ENCODE data around the gene OPA1. TPM values are rescaled to one million over a fixed set of nuclear protein-coding genes. Genes with fewer than 3 reads are reported as not detected.
A peak's percentile ranks its signal among the peaks of the same experiment; 100 is the strongest.

Gene OPA1, protein sequence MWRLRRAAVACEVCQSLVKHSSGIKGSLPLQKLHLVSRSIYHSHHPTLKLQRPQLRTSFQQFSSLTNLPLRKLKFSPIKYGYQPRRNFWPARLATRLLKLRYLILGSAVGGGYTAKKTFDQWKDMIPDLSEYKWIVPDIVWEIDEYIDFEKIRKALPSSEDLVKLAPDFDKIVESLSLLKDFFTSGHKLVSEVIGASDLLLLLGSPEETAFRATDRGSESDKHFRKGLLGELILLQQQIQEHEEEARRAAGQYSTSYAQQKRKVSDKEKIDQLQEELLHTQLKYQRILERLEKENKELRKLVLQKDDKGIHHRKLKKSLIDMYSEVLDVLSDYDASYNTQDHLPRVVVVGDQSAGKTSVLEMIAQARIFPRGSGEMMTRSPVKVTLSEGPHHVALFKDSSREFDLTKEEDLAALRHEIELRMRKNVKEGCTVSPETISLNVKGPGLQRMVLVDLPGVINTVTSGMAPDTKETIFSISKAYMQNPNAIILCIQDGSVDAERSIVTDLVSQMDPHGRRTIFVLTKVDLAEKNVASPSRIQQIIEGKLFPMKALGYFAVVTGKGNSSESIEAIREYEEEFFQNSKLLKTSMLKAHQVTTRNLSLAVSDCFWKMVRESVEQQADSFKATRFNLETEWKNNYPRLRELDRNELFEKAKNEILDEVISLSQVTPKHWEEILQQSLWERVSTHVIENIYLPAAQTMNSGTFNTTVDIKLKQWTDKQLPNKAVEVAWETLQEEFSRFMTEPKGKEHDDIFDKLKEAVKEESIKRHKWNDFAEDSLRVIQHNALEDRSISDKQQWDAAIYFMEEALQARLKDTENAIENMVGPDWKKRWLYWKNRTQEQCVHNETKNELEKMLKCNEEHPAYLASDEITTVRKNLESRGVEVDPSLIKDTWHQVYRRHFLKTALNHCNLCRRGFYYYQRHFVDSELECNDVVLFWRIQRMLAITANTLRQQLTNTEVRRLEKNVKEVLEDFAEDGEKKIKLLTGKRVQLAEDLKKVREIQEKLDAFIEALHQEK
- 31.4 and 35.9 TPM in 2 replicates for total RNA-seq (2014; rRNA removed; shearing (Covaris generic))

DNA sequence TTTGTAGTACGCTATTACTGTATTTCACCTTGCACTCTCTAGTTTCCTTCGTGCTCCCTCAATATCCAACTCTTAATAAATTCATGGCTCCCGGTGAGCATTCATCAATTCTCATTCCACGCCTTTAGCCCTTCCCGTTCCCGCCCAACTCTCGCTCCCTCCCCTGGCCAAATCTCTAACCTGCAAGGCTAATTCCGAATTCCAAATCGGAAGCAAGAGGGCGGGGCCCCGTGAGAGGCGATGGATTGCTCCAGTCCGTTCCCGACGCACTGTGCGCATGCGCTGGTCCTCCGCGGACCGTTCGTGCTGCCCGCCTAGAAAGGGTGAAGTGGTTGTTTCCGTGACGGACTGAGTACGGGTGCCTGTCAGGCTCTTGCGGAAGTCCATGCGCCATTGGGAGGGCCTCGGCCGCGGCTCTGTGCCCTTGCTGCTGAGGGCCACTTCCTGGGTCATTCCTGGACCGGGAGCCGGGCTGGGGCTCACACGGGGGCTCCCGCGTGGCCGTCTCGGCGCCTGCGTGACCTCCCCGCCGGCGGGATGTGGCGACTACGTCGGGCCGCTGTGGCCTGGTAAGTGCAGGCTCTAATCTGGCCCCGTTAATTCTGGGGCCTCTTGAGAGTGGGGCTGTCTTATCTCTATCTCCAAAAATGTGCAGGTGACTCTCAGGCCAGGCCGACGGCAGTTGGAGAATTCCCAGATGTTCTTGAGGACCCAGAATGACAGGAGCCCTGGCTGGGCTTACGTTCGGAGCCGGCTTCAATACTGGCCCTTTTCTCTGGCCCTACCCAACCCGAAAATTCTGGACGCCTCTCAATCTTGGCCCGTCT, at the start of gene OPA1:
OPA1 (plus strand) TSS at position 368 of the 827 bp plus-strand sequence; CDS start at position 538, 170 bp downstream.
- DNase-seq (ENCODE audit: low spot score) = peak; percentile 99

DNA sequence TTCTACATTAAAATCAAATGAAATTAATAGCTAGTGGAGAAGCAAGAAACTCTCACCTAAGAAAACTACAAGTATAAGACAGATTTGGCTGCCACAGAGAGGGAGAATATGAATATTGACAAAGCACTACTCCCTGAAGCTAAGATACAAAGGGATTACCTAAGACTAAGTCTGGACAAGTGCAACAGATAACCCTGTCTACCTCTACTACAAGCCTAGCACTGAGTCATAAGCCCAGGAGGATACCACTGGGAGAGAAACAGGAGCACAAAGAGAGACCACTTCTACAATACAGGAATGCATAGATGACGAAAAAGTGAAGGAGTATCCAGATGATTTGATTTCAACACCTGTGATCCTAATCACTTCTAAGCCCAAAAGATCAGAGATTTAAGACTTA, 48.7 kb upstream of the OPA1 start:
- no peak for DNase-seq (ENCODE audit: low spot score)

DNA sequence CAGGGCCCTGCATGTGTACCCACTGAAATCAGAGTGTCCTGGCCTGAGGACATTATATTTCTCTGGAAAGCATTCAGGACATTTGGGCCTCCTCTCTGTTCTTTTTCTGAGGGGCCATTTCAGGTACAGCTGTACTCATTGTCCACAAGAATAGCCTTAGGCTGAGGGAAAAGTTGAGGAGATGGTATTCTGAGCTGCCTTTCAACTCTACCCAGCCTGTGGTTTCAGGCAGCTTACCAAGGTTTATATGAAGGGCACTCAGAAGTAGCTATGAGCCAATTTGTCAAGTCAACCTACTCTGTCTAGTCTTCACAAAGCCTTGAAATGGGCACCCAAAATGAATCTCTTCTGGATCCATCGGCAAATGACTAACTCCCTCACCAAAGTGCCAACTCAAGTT, 47.7 kb upstream of the OPA1 start:
- DNase-seq (ENCODE audit: low spot score) = no peak

DNA sequence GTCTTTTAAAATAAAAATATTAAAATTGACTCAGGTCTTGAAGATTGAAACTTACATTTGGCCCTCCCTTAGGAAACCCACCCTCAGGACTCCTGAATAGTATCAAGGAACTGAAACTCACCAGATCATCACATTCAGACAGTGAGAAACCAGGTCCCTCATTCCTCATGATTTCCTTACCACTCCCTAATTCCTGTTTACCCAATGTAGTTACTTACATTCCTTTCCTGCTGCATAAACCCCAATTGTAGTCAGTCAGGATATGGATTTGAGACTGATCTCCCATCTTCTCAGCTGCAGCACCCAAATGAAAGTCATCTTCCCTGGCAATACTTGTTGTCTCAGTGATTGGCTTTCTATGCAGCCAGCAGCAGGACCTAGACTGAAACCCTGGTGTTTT, 46.9 kb upstream of the OPA1 start:
- no peak for DNase-seq (ENCODE audit: low spot score)

GRCh38 chr3:193548406-193548805, 44.6 kb upstream of the OPA1 start:
- no peak for DNase-seq (ENCODE audit: low spot score)

GRCh38 chr3:193552923-193553322, 40.1 kb upstream of the OPA1 start:
- no peak for DNase-seq (ENCODE audit: low spot score)

DNA sequence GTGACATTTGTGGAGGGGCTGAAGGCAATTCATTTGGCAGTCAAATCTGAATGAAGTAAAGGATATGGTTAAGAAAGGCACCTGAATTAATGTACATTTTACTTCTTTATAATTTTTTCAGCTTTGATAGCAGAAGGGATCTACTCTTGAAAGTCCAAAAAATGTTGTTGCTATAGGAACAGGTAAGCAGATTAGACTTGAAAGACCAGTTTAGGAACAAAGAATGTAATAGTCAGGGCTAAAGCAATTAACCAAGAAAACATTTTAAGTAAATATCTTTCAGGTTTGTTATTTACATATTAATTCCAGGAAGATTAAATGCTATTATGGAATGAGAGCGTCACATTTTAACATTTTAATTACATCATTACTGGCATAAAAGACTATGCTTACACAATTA, 39.4 kb upstream of the OPA1 start:
- no peak for DNase-seq (ENCODE audit: low spot score)

GRCh38 chr3:193554811-193555210, 38.2 kb upstream of the OPA1 start, which contains the start of gene ATP13A4:
TSS of gene ATP13A4 (minus strand) at chr3:193554895. CDS start at chr3:193554799, 96 bp downstream.
- DNase-seq (ENCODE audit: low spot score) = peak; percentile 82

DNA sequence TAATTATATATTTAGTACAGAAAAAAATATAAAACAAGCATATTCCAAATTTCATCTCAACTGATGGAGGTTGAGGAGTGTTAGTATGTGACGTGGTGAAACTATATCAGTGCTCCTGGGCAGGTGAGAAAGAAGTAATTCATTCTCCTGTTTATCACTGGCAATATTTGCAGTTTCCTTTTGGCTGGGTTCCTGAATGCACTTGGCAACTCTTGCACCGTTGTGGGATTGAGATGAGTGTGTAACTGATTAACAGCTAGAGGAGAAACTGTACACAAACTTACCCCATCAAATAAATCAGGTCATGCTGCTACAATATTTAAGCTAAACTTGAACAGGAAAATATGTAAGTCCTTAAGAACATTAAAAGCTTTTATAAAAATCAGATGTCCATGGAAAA, 36.2 kb upstream of the OPA1 start:
- DNase-seq (ENCODE audit: low spot score) = peak; percentile 47

- DNase-seq (ENCODE audit: low spot score) = no peak
Observed at GRCh38 chr3:193559100-193559499, 33.9 kb upstream of the OPA1 start.

DNA sequence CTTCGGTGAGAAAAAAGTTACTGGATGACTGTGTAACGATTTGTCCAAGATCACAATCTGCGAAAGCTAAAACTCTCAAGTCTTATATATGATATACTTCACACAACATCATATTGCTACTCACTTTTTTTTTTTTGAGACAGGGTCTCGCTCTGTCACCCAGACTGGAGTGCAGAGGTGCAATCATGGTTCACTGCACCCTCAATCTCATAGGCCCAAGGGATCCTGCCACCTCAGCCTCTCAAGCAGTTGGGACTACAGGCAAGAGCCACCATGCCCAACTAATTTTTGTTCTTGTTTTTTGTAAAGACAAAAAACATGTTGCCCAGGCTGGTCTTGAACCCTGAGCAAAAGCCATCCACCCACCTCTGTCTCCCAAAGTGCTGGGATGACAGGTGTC, 32.9 kb upstream of the OPA1 start:
- no peak for DNase-seq (ENCODE audit: low spot score)

- no peak for DNase-seq (ENCODE audit: low spot score)
Observed at GRCh38 chr3:193560870-193561269, 32.1 kb upstream of the OPA1 start.

DNA sequence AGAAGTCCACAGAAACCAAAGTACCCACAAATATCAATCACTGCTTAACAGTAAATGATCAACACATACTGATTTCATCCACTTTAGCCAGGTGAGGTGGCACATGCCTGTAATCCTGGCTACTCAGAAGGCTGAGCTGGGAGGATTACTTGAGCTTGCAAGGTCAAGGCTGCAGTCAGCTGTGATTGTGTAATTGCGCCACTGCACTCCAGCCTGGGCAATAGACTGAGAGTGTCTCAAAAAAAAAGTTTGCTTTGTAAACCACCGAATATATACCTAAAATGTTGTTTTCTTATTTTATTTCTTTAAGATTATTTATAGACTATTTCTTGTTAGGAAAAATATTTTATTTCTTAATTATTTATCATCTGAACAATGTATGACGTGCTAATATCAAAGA, 29.6 kb upstream of the OPA1 start:
- no peak for DNase-seq (ENCODE audit: low spot score)

GRCh38 chr3:193564012-193564411, 29.0 kb upstream of the OPA1 start:
- DNase-seq (ENCODE audit: low spot score) = peak; percentile 73

- no peak for DNase-seq (ENCODE audit: low spot score)
Observed at GRCh38 chr3:193569119-193569518, 23.9 kb upstream of the OPA1 start.

DNA sequence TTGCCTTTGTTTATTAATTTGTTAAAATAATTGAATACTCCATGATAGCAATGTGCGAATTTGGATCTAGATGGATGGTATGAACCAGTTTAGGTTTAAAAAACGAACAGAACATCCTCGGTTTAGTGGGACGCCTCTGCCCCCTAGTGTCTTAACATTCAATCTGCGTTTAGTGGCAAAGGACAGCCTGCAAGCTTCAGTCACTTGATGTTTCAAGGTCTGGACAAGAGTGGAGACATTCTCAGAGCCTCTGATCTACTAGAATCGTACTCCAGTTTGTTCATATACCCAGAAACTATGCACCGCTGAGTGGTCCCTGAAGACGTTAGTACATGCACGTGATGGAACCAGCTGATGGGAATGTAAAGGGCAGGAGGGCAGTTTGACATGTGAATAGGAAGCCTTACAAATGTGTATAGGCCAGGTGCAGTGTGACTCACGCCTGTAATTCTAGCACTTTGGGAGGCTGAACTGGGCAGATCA, 20.5 kb upstream of the OPA1 start:
- peak; percentile 89 for DNase-seq (ENCODE audit: low spot score)

- no peak for DNase-seq (ENCODE audit: low spot score)
Observed at GRCh38 chr3:193573403-193574191, 19.4 kb upstream of the OPA1 start.

DNA sequence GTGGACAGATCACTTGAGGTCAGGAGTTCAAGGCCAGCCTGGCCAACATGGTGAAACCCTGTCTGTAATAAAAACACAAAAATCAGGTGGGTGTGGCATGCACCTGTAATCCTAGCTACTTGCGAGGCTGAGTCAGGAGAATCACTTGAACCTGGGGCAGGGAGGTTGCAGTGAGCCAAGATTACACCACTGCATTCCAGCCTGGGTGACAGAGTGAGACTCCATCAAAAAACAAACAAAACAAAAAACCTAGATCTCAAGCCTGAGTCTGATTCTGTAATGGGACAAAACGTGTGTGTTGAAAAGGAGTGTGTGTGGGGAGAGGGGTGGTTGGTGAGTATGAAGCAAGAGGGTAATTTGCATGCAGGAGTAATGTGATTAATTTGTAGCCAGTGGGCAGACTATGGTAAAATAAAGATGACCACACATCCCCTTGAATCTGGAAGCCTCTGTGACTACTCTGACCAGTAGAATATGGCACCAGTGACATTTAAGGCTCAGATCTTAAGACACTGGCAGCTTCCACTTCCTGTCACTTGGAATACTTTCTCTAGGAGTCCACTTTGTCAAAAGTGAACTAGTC, 18.4 kb upstream of the OPA1 start:
- DNase-seq (ENCODE audit: low spot score) = no peak

DNA sequence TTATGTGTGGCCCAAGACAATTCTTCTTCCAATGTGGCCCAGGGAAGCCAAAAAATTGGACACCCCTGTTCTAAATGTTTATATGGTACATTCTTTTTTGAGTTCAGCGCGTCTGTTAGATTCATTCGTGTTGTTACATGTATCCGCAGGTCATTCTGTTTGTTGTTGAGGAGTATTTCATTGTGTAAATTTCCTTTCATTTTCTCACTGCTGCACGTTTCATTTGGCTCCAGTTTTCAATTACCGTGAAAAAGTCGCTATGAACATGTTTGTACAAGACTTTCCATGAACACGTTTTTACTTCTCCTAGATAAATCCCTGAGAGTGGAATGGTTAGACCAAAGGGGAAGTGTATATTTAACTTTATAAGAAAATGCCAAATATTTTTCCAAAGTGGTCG, 7.5 kb upstream of the OPA1 start:
- no peak for DNase-seq (ENCODE audit: low spot score)

- no peak for DNase-seq (ENCODE audit: low spot score)
Observed at GRCh38 chr3:193586526-193586925, 6.5 kb upstream of the OPA1 start.

Measured in HT-29 (cell line).